ENCODE measurements around the gene VN1R5. TPM values are rescaled to one million over a fixed set of nuclear protein-coding genes. Genes with fewer than 3 reads are reported as not detected.

VN1R5 gene
- total RNA-seq = not detected in 2 replicates

DNA sequence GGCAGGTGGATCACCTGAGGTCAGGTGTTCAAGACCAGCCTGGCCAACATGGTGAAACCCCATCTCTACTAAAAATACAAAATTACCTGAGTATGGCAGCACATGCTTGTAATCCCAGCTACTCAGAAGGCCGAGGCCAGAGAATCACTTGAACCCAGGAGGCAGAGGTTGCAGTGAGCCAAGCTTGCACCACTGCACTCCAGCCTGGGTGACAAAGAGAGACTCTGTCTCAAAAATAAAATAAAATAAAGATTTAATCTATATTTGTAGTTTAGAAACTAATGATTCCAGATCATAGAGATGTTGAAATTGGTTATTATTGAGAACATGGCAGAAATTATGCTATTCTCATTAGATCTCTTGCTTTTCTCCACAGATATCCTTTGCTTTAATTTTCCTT lies at the start of gene VN1R5:
VN1R5 (plus strand) TSS at position 301 of the 400 bp plus-strand sequence.

Small RNA genes within 50 kb of the gene (small RNA-seq; reads per million reads assigned to genes)
- not detected for gene RF00019

Other genes starting within 250 kb of the VN1R5 start
- gene ZNF695, start 248.0 kb upstream of the VN1R5 start, total RNA-seq = 0.98 and 3.0 TPM in 2 replicates
- gene ZNF670, start 177.3 kb upstream of the VN1R5 start, total RNA-seq = 4.6 and 5.8 TPM in 2 replicates
- gene ZNF669, start 151.7 kb upstream of the VN1R5 start, total RNA-seq = 11.4 and 14.2 TPM in 2 replicates
- 73.5 and 79.6 TPM in 2 replicates for gene ZNF124, start 84.1 kb upstream of the VN1R5 start, total RNA-seq
- 43.8 and 56.8 TPM in 2 replicates for gene ZNF496, start 75.8 kb downstream of the VN1R5 start, total RNA-seq
- gene NLRP3, start 160.1 kb downstream of the VN1R5 start, total RNA-seq = 0.10 and 0.98 TPM in 2 replicates
- not detected in 2 replicates for gene OR2B11, start 202.0 kb downstream of the VN1R5 start, total RNA-seq